HG03457 (cell line): ENCODE data around the gene JCAD.
"Not testable (repeated sequence)": the region's sequence is repeated elsewhere in the genome, so short reads cannot be mapped to it uniquely, and the experiment has no call there.

Experiments used
- ATAC-seq: cut with Tn5 transposase; IDR thresholded peaks from one replicate; pipeline ENCODE4 v1.9.1; 2021; ENCODE audit warnings: moderate number of reproducible peaks; ENCODE audit not compliant: unreplicated experiment

JCAD gene

GRCh38 chr10:30026578-30026977, 32.8 kb downstream of the JCAD start:
- no peak for ATAC-seq

GRCh38 chr10:30026080-30026479, 33.3 kb downstream of the JCAD start:
- no peak for ATAC-seq

GRCh38 chr10:30025428-30025827, 34.0 kb downstream of the JCAD start:
- not testable (repeated sequence) for ATAC-seq

- no peak for ATAC-seq
Observed at GRCh38 chr10:30022590-30022989, 36.8 kb downstream of the JCAD start.

GRCh38 chr10:30019468-30019867, 39.9 kb downstream of the JCAD start:
- no peak for ATAC-seq

- no peak for ATAC-seq
Observed at GRCh38 chr10:30018496-30018895, 40.9 kb downstream of the JCAD start.

- ATAC-seq = no peak
Observed at GRCh38 chr10:30017966-30018365, 41.4 kb downstream of the JCAD start.

GRCh38 chr10:30017556-30017955, 41.8 kb downstream of the JCAD start:
- ATAC-seq = no peak

GRCh38 chr10:30014511-30014910, 44.9 kb downstream of the JCAD start:
- no peak for ATAC-seq

GRCh38 chr10:30013757-30014156, 45.6 kb downstream of the JCAD start:
- no peak for ATAC-seq

GRCh38 chr10:30011956-30012647, 47.3 kb downstream of the JCAD start:
- ATAC-seq = no peak

GRCh38 chr10:30011396-30011795, 48.0 kb downstream of the JCAD start:
- no peak for ATAC-seq

- ATAC-seq = no peak
Observed at GRCh38 chr10:30007406-30007805, 52.0 kb downstream of the JCAD start.

- ATAC-seq = no peak
Observed at GRCh38 chr10:30006410-30006809, 53.0 kb downstream of the JCAD start.

GRCh38 chr10:30005116-30005515, 54.3 kb downstream of the JCAD start:
- not testable (repeated sequence) for ATAC-seq

- ATAC-seq = no peak
Observed at GRCh38 chr10:30002426-30003266, 56.7 kb downstream of the JCAD start.

- ATAC-seq = no peak
Observed at GRCh38 chr10:30000802-30001571, 58.4 kb downstream of the JCAD start.

- peak; percentile 67 for ATAC-seq
Observed at GRCh38 chr10:29998142-29998808, 61.1 kb downstream of the JCAD start.

GRCh38 chr10:29994811-29995210, 64.6 kb downstream of the JCAD start:
- no peak for ATAC-seq

GRCh38 chr10:29993319-29993915, 66.0 kb downstream of the JCAD start:
- ATAC-seq = no peak

- ATAC-seq = no peak
Observed at GRCh38 chr10:29992914-29993313, 66.5 kb downstream of the JCAD start.
